SK-N-MC (cell line): Measurements from ENCODE around the gene DCLK1.

Source experiments
- EZH2 ChIP-seq: fragments of 200-600 bp; sonication (generic); IDR thresholded peaks from one replicate; pipeline ENCODE4 v1.6.1; 2017; ENCODE audit warnings: antibody characterized with exemption
- FOXP2 ChIP-seq: optimal IDR thresholded peaks from 2 replicates; pipeline ENCODE3; 2011; ENCODE audit warnings: mild to moderate bottlenecking, moderate library complexity; ENCODE audit not compliant: insufficient read depth; ENCODE audit errors: extremely low read length, control extremely low read depth
- POLR2AphosphoS5 ChIP-seq: IDR thresholded peaks from 2 replicates; pipeline ENCODE4 v1.6.1; 2012; ENCODE audit warnings: mild to moderate bottlenecking, low read depth, low read length, borderline replicate concordance

GRCh38 chr13:35814605-35815011 lies 316.6 kb downstream of the DCLK1 start:
- TF ChIP-seq POLR2AphosphoS5 = no peak
- TF ChIP-seq FOXP2 = no peak
- no peak for TF ChIP-seq EZH2
